Thyroid gland (tissue), 4 donors: ENCODE results near the gene MAGEC2. TPM values are rescaled to one million over a fixed set of nuclear protein-coding genes. Genes with fewer than 3 reads are reported as not detected.

ENCODE experiments used
- DNase-seq, 2 donors: peaks; one replicate each; pipeline ENCODE4 v3.0.0-alpha.2; 2019
- H3K27ac ChIP-seq, 3 donors: fragments of 200-600 bp; sonication (generic); 1 replicate in 2 of 3; 2 replicates in 1 of 3; pipeline ENCODE4 v1.5.1; 2016 to 2019; ENCODE audit warnings: mild to moderate bottlenecking in 1 of 3, moderate library complexity in 1 of 3
- H3K27me3 ChIP-seq: fragments of 200-600 bp; sonication (generic); one replicate; pipeline ENCODE4 v1.5.1; 2019
- H3K36me3 ChIP-seq, 2 donors: fragments of 200-600 bp; sonication (generic); one replicate each; pipeline ENCODE4 v1.5.1; 2016 to 2019
- H3K4me1 ChIP-seq, 2 donors: fragments of 200-600 bp; sonication (generic); one replicate each; pipeline ENCODE4 v1.5.1; 2017 to 2019
- H3K4me3 ChIP-seq, 3 donors: fragments of 200-600 bp; sonication (generic); replicated peaks in 1 of 3; 1 replicate in 2 of 3; 2 replicates in 1 of 3; pipeline ENCODE4 v1.5.1; 2016; ENCODE audit warnings: mild to moderate bottlenecking in 1 of 3
- H3K9me3 ChIP-seq: fragments of 200-600 bp; sonication (generic); one replicate; pipeline ENCODE4 v1.5.1; 2017
- CTCF ChIP-seq, 6 experiments: fragments of 200-600 bp in 3 of 6; fragments of 450-650 bp in 3 of 6; sonication (generic) in 3 of 6; IDR thresholded peaks; one replicate each; pipeline ENCODE4 v1.5.1; 2016 to 2019; ENCODE audit warnings: antibody characterized with exemption in 6 of 6, mild to moderate bottlenecking in 2 of 6, inconsistent platforms in 1 of 6, moderate library complexity in 1 of 6
- POLR2A ChIP-seq, 2 donors: fragments of 450-650 bp; IDR thresholded peaks; one replicate each; pipeline ENCODE4 v1.6.1; 2017; ENCODE audit warnings: antibody characterized with exemption in 2 of 2, mild to moderate bottlenecking in 2 of 2, moderate library complexity in 1 of 2
- WGBS, 2 donors: methylation state at CpG; one replicate each; pipeline ENCODE4 v1.1.5; 2017; 5-methylcytosine and 5-hydroxymethylcytosine counted together
- intact Hi-C: fragments of 100-400 bp; cut with DNase I; formaldehyde crosslinking; loops from one replicate; pipeline ENCODE4 v1.15.1; 2023
- total RNA-seq, 4 donors: library from RNA; depleted of rRNA; stranded (reverse); fragments of >200 nt; gene quantifications; one replicate each; pipeline ENCODE4 v1.2.3, GENCODE V29; 2016

The MAGEC2 gene
- total RNA-seq, 4 donors from 2014 or later, result not detected

GRCh38 chrX:142201113-142201512, 4.0 kb downstream of the MAGEC2 start:
- H3K27me3 ChIP-seq, result no peaks in the 10 kb centered on the region
- no peak overlapping the region for H3K27ac ChIP-seq
- H3K36me3 ChIP-seq, result no peaks in the 10 kb centered on the region
- H3K4me3 ChIP-seq, result no peak overlapping the region
- H3K4me1 ChIP-seq, result no peaks in the 10 kb centered on the region
- H3K9me3 ChIP-seq, result no peaks in the 10 kb centered on the region
- intact Hi-C loops, result no loop called here
- TF ChIP-seq POLR2A (IDR thresholded peaks at IDR 0.05) (no peak), CTCF (IDR thresholded peaks at IDR 0.05) (no peak)
- DNase-seq, result no peak
- 69 to 71% methylated on average over 2 of the region's 2 CpGs for WGBS, 2 donors

GRCh38 chrX:142186103-142186502, 19.0 kb downstream of the MAGEC2 start:
- H3K27me3 ChIP-seq, result no peaks in the 10 kb centered on the region
- no peak for DNase-seq
- H3K4me3 ChIP-seq, result no peak overlapping the region
- H3K27ac ChIP-seq, result no peak overlapping the region
- TF ChIP-seq POLR2A (IDR thresholded peaks at IDR 0.05), result no peak
- TF ChIP-seq CTCF (IDR thresholded peaks at IDR 0.05), result no peak
- H3K9me3 ChIP-seq, result no peaks in the 10 kb centered on the region
- no peaks in the 10 kb centered on the region for H3K36me3 ChIP-seq
- 67 to 78% methylated on average over 2 of the region's 2 CpGs for WGBS, 2 donors
- H3K4me1 ChIP-seq, result no peaks in the 10 kb centered on the region
- intact Hi-C loops, result no loop called here

GRCh38 chrX:142184756-142185602, 20.1 kb downstream of the MAGEC2 start:
- Histone ChIP-seq H3K9me3 (no peaks in the 10 kb centered on the region), H3K4me1 (no peaks in the 10 kb centered on the region), H3K27me3 (no peaks in the 10 kb centered on the region), H3K36me3 (no peaks in the 10 kb centered on the region), H3K27ac (no peak overlapping the region), H3K4me3 (no peak overlapping the region)
- 85 to 89% methylated on average over 7 of the region's 7 CpGs for whole genome bisulfite sequencing, 2 donors
- DNase-seq, result no peak
- no peak for TF ChIP-seq POLR2A (IDR thresholded peaks at IDR 0.05)
- no peak for TF ChIP-seq CTCF (IDR thresholded peaks at IDR 0.05)
- intact Hi-C loops, result no loop called here

- no peak for DNase-seq
- Histone ChIP-seq H3K36me3 (no peaks in the 10 kb centered on the region), H3K4me1 (no peaks in the 10 kb centered on the region), H3K9me3 (no peaks in the 10 kb centered on the region), H3K4me3 (no peak overlapping the region), H3K27me3 (no peaks in the 10 kb centered on the region), H3K27ac (no peak overlapping the region)
- WGBS, 2 donors, result 80 to 86% methylated on average over 5 to 7 of the region's 10 CpGs
- TF ChIP-seq CTCF (IDR thresholded peaks at IDR 0.05) (no peak), POLR2A (IDR thresholded peaks at IDR 0.05) (no peak)
- intact Hi-C loops, result no loop called here
Observed at GRCh38 chrX:142156567-142156966, 48.5 kb downstream of the MAGEC2 start.
